GM12878 (cell line): Measurements from ENCODE around the gene OLA1. TPM values are rescaled to one million over a fixed set of nuclear protein-coding genes. Genes with fewer than 3 reads are reported as not detected.

Experiments used
- ATAC-seq: fragments of 200-7000 bp; cut with Tn5 transposase; 3 replicates; pipeline ENCODE4 v1.9.1; 2020; ENCODE audit warnings: mild to moderate bottlenecking, moderate library complexity
- BruUV-seq: library from RNA; stranded (reverse); fragments of 400-500 nt; replicated peaks from 2 replicates; lab custom pipeline; 2021; lab: Mats Ljungman, UMichigan
- CTCF ChIA-PET: fragments of 300-600 bp; sonication (Branson Sonifier 250); formaldehyde crosslinking; extraction: SDS; loops from one replicate; lab custom pipeline; 2021; ENCODE audit warnings: inconsistent platforms; lab: Yijun Ruan, JAX
- POLR2A ChIA-PET: fragments of 350-600 bp; formaldehyde crosslinking; extraction: SDS; loops from one replicate; lab custom pipeline; 2021; ENCODE audit warnings: inconsistent platforms; lab: Charles Lee
- RAD21 ChIA-PET: fragments of 300-600 bp; sonication (Branson Sonifier 250); formaldehyde crosslinking; loops from one replicate; lab custom pipeline; 2023; ENCODE audit warnings: antibody characterized with exemption; ENCODE audit not compliant: unreplicated experiment; lab: Charles Lee
- SMC1A ChIA-PET: fragments of 300-600 bp; sonication (Branson Sonifier 250); formaldehyde crosslinking; loops from one replicate; lab custom pipeline; 2023; ENCODE audit not compliant: unreplicated experiment, uncharacterized antibody; lab: Charles Lee
- DNase-seq: peaks from one replicate; pipeline ENCODE4 v3.0.0-alpha.2; 2011; ENCODE audit warnings: low read depth, low spot score
- FAIRE-seq: peaks from 3 replicates; lab custom pipeline; 2011; peaks lifted over from hg19 to GRCh38; lab: Jason Lieb, UNC
- H2AFZ ChIP-seq: 2 replicates; pipeline ENCODE4 v1.6.0; 2011; ENCODE audit warnings: low read depth, low read length, control low read depth; ENCODE audit not compliant: control insufficient read depth
- H3K27ac ChIP-seq: 2 replicates; pipeline ENCODE4 v1.5.1; 2011; ENCODE audit warnings: control low read depth; ENCODE audit not compliant: control insufficient read depth, insufficient read depth
- H3K27me3 ChIP-seq, 2 experiments: replicated peaks in 1 of 2; 2 replicates each; pipeline versions ENCODE4 v1.6.0 to v1.6.1; 2011; ENCODE audit warnings: low read length in 1 of 2; ENCODE audit not compliant: control insufficient read depth in 2 of 2, insufficient read depth in 2 of 2
- H3K36me3 ChIP-seq, 2 experiments: 2 replicates each; pipeline ENCODE4 v1.5.1; 2011; ENCODE audit warnings: low read length in 1 of 2; ENCODE audit not compliant: control insufficient read depth in 2 of 2, insufficient read depth in 2 of 2
- H3K4me1 ChIP-seq: 2 replicates; pipeline ENCODE4 v1.6.1; 2011; ENCODE audit warnings: mild to moderate bottlenecking, low read length, moderate library complexity, mixed read lengths; ENCODE audit not compliant: control insufficient read depth, insufficient read depth
- H3K4me2 ChIP-seq: 2 replicates; pipeline ENCODE4 v1.6.0; 2011; ENCODE audit warnings: control low read depth; ENCODE audit not compliant: control insufficient read depth, insufficient read depth
- H3K4me3 ChIP-seq: fragments of 200-600 bp; sonication (generic); 2 replicates; pipeline ENCODE4 v1.5.1; 2016
- H3K79me2 ChIP-seq: 2 replicates; pipeline ENCODE4 v1.6.0; 2011; ENCODE audit warnings: low read length; ENCODE audit not compliant: control insufficient read depth, insufficient read depth
- H3K9ac ChIP-seq: 2 replicates; pipeline ENCODE4 v1.8.0; 2011; ENCODE audit warnings: low read length, control low read depth, mixed read lengths; ENCODE audit not compliant: control insufficient read depth, insufficient read depth
- H3K9me3 ChIP-seq: replicated peaks from 3 replicates; pipeline ENCODE4 v1.5.1; 2011; ENCODE audit warnings: mild to moderate bottlenecking, low read length; ENCODE audit not compliant: control insufficient read depth, insufficient read depth
- H4K20me1 ChIP-seq: 2 replicates; pipeline ENCODE4 v1.6.0; 2011; ENCODE audit not compliant: control insufficient read depth, insufficient read depth
- ETV6 ChIP-seq, 2 experiments: fragments of 450-650 bp in 1 of 2; IDR thresholded peaks in 1 of 2; conservative IDR thresholded peaks in 1 of 2; 2 replicates each; pipeline ENCODE4 v1.6.1; 2014; ENCODE audit warnings: antibody characterized with exemption in 1 of 2, borderline replicate concordance in 1 of 2, low read depth in 1 of 2, mild to moderate bottlenecking in 1 of 2, moderate library complexity in 1 of 2
- POLR2AphosphoS5 ChIP-seq: IDR thresholded peaks from 2 replicates; pipeline ENCODE4 v1.6.1; 2011; ENCODE audit warnings: mild to moderate bottlenecking, low read length, inconsistent platforms
- TCF12 ChIP-seq: IDR thresholded peaks from 2 replicates; pipeline ENCODE4 v1.6.1; 2011; ENCODE audit warnings: low read depth, mild to moderate bottlenecking, low read length
- TCF3 ChIP-seq: IDR thresholded peaks from 2 replicates; pipeline ENCODE4 v1.6.1; 2012; ENCODE audit warnings: low read depth, mild to moderate bottlenecking, low read length, borderline replicate concordance; ENCODE audit not compliant: insufficient read depth
- WGBS: methylation state at CpG from one replicate; pipeline ENCODE4 v1.1.6; 2016; ENCODE audit warnings: low lambda C conversion rate; ENCODE audit not compliant: insufficient replicate concordance, insufficient coverage; ENCODE audit errors: missing lambda C conversion rate; 5-methylcytosine and 5-hydroxymethylcytosine counted together
- in situ Hi-C: fragments of 300-500 bp; cut with MboI; formaldehyde crosslinking; loops from 9 replicates; pipeline ENCODE4 v1.14.3; 2018; ENCODE audit warnings: mixed read lengths
- intact Hi-C: fragments of 100-400 bp; cut with micrococcal nuclease; formaldehyde crosslinking; loops from one replicate; pipeline ENCODE4 v1.14.2; 2022; ENCODE audit not compliant: unreplicated experiment
- polyA plus RNA-seq, 11 experiments: library from polyadenylated mRNA; depleted of rRNA in 4 of 11; unstranded in 6 of 11; stranded (reverse) in 5 of 11; fragments of >200 nt; fragmentation: Nextera tagmentation in 4 of 11; fragmentation: Illumina TruSeq in 1 of 11; extraction: Ambion mirVana in 4 of 11; extraction: Trizol in 1 of 11; gene quantifications; 1 replicate in 1 of 11; 2 replicates in 10 of 11; pipeline versions ENCODE4 v1.2.1 to v1.2.3, GENCODE V29; 2011 to 2016; ENCODE audit warnings: inconsistent platforms in 2 of 11, missing spikeins in 2 of 11, low read depth in 1 of 11
- total RNA-seq, 4 experiments: library from RNA; depleted of rRNA in 3 of 4; stranded (reverse); fragments of >200 nt in 3 of 4; fragmentation: Illumina TruSeq in 1 of 4; extraction: Trizol in 1 of 4; gene quantifications; 2 replicates each; pipeline versions ENCODE4 v1.2.1 to v1.2.3, GENCODE V29; 2013 to 2021
- TF ChIP-seq, protein P1 (sequence below): fragments of 450-650 bp; IDR thresholded peaks from 2 replicates; pipeline ENCODE4 v1.6.1; 2014; ENCODE audit warnings: mild to moderate bottlenecking
- TF ChIP-seq, protein P2 (sequence below): IDR thresholded peaks from 2 replicates; pipeline ENCODE4 v1.6.1; 2012; ENCODE audit warnings: low read depth, low read length, improper control_type of control experiment
- TF ChIP-seq, protein P3 (sequence below): fragments of 450-650 bp; IDR thresholded peaks from 2 replicates; pipeline ENCODE4 v1.6.1; 2017; ENCODE audit warnings: mild to moderate bottlenecking, moderate library complexity

Gene OLA1
- total and polyA plus RNA-seq, 10 of the 15 experiments (the other 5 are each of a cell fraction or from before 2014, with no cell fraction given) = 107 to 238 (median 142) TPM

DNA sequence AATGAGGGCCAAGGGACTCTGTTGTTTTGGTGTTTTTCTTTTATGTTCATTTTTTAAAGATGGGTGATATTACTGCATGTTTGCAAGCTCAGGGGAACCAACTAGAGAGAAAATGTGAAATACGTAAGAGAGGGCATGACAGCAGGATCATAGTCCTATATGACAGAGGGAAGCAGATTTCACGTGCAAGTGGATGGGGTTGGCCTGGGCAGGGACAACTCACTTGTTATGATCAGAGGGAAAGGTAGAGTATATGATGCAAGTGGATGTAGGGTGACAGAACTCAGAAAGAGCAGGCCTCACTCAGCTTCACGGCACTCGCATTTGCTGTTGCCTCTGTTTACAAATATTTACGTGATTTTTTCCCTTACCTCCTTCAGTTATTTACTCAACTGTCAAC, 67.0 kb downstream of the OLA1 start:
- H3K79me2 ChIP-seq = peaks cover 5% of the 10 kb centered on the region
- 97% methylated on average over 5 of the region's 5 CpGs for WGBS
- ChIA-PET RAD21 (no interaction called here), POLR2A (no interaction called here), SMC1A (no interaction called here), CTCF (interaction anchor here (0.9 kb wide), 1 partner anchor 22 kb away, joined by 3 read pairs; no protein-coding TSS in a partner anchor)
- no TSS peak for BruUV-seq
- H3K27me3 ChIP-seq = no peaks in the 10 kb centered on the region
- H3K27ac ChIP-seq = no peak overlapping the region
- intact Hi-C loops (no loop called here), in situ Hi-C loops (no loop called here)
- TF ChIP-seq TCF12 (no peak), ETV6 (conservative IDR thresholded peaks at IDR 0.05 in 1 of 2, IDR thresholded peaks at IDR 0.05 in 1 of 2; ENCODE audit: borderline replicate concordance in 1 of 2, low read depth in 1 of 2) (no peak), TCF3 (no peak), POLR2AphosphoS5 (no peak)
- TF ChIP-seq, protein P1, sequence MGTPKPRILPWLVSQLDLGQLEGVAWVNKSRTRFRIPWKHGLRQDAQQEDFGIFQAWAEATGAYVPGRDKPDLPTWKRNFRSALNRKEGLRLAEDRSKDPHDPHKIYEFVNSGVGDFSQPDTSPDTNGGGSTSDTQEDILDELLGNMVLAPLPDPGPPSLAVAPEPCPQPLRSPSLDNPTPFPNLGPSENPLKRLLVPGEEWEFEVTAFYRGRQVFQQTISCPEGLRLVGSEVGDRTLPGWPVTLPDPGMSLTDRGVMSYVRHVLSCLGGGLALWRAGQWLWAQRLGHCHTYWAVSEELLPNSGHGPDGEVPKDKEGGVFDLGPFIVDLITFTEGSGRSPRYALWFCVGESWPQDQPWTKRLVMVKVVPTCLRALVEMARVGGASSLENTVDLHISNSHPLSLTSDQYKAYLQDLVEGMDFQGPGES = no peak
- TF ChIP-seq, protein P2, sequence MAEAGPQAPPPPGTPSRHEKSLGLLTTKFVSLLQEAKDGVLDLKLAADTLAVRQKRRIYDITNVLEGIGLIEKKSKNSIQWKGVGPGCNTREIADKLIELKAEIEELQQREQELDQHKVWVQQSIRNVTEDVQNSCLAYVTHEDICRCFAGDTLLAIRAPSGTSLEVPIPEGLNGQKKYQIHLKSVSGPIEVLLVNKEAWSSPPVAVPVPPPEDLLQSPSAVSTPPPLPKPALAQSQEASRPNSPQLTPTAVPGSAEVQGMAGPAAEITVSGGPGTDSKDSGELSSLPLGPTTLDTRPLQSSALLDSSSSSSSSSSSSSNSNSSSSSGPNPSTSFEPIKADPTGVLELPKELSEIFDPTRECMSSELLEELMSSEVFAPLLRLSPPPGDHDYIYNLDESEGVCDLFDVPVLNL = no peak
- TF ChIP-seq, protein P3, sequence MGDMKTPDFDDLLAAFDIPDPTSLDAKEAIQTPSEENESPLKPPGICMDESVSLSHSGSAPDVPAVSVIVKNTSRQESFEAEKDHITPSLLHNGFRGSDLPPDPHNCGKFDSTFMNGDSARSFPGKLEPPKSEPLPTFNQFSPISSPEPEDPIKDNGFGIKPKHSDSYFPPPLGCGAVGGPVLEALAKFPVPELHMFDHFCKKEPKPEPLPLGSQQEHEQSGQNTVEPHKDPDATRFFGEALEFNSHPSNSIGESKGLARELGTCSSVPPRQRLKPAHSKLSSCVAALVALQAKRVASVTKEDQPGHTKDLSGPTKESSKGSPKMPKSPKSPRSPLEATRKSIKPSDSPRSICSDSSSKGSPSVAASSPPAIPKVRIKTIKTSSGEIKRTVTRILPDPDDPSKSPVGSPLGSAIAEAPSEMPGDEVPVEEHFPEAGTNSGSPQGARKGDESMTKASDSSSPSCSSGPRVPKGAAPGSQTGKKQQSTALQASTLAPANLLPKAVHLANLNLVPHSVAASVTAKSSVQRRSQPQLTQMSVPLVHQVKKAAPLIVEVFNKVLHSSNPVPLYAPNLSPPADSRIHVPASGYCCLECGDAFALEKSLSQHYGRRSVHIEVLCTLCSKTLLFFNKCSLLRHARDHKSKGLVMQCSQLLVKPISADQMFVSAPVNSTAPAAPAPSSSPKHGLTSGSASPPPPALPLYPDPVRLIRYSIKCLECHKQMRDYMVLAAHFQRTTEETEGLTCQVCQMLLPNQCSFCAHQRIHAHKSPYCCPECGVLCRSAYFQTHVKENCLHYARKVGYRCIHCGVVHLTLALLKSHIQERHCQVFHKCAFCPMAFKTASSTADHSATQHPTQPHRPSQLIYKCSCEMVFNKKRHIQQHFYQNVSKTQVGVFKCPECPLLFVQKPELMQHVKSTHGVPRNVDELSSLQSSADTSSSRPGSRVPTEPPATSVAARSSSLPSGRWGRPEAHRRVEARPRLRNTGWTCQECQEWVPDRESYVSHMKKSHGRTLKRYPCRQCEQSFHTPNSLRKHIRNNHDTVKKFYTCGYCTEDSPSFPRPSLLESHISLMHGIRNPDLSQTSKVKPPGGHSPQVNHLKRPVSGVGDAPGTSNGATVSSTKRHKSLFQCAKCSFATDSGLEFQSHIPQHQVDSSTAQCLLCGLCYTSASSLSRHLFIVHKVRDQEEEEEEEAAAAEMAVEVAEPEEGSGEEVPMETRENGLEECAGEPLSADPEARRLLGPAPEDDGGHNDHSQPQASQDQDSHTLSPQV = no peak
- no peaks in the 10 kb centered on the region for H4K20me1 ChIP-seq
- no peak overlapping the region for H2AFZ ChIP-seq
- H3K4me1 ChIP-seq = peaks cover 8% of the 10 kb centered on the region; the same call in 1 of the 2 replicates
- ATAC-seq (no peak), FAIRE-seq (no peak), DNase-seq (no peak)
- H3K36me3 ChIP-seq = peaks cover 0 to 2% of the 10 kb centered on the region in 2 experiments; a peak in 2 of 4 replicates
- H3K4me2 ChIP-seq = no peak overlapping the region
- H3K4me3 ChIP-seq = no peak overlapping the region
- H3K9ac ChIP-seq = no peak overlapping the region
- no peaks in the 10 kb centered on the region; the same call in 2 of the 3 replicates for H3K9me3 ChIP-seq
